COLO829 (cell line): Measurements from ENCODE around the gene FAM111B.
A peak's percentile ranks its signal among the peaks of the same experiment; 100 is the strongest.

ENCODE experiments used
- DNase-seq: peaks from one replicate; pipeline ENCODE4 v3.0.0; 2012; ENCODE audit warnings: low spot score

The FAM111B gene

DNA sequence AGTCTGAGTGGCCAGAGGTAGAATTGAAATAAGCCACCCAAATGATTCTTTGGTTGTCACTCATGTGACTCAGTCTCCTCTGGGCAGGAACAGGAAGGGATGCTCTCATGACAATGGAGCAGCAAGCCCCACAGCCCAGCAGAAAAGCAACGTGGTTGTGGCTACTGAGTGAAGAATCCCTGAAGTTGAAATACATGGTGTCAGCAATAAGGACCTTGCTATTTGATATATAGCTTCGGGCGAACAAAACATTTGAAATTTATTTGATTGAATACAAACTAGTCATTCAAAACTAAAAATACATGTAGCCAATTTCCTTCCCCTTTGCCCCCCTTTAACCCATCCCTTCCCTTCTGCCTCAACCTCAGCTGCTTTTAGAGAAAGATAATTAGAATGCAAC, 50.4 kb downstream of the FAM111B start:
- DNase-seq: no peak

DNA sequence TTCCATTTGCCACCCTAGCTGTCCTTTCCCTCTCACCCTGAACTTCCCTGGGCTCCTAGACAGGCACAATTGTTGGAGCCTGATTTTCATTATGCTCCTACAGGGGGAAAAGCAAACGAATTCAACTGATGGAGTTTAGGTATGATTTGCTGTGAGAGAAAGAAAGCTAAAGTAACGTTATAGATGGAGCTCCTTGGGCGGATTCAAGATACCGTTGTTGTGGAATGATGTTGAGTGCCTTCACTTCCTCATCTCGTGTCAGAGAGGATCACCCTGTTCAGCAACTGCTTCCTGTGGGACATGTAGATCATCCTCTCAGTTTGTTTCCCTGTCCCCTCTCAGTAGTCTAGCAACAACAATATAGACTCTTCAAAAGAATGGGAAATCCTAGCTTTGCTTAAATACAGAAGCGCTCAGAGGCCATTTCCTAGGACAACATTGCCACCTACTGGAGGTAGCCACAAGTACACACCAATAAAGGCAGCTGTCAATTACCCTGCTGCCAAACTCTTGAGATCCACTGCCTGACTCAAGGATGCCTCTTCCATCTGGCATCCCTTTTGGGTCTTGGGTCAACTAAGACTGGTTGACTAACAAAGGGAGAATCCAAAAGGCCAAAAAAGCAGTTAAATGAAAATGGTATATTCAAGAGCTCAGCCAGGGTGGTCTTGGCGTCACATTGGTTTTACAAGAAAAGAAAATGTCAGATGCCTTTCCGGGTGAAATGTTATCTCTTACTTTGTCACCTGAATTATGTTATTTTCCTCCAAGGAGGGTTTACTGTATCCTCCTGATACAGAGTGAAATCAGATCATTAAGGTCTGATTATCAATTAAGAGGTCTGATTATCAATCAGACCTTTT, 51.4 kb downstream of the FAM111B start:
- peak; percentile 86 for DNase-seq

DNA sequence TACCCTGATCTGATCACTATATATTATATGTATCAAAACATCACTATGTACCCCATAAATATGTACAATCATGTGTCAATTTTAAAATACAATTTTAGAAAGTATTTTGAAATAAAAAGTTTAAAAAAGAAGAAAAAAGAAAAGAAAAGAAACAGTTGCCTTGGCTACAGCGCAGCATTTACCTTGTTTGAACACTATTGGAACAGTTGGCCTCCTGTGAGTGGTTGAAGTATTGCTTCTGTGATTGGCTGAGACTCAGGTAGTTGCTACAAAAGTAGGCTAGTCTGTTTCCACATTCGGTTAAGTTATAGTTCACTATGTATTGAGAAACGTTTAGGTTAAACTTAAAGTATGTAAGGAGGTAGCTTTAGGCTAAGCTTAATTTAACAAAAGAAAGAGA, 57.0 kb downstream of the FAM111B start:
- DNase-seq: no peak

DNA sequence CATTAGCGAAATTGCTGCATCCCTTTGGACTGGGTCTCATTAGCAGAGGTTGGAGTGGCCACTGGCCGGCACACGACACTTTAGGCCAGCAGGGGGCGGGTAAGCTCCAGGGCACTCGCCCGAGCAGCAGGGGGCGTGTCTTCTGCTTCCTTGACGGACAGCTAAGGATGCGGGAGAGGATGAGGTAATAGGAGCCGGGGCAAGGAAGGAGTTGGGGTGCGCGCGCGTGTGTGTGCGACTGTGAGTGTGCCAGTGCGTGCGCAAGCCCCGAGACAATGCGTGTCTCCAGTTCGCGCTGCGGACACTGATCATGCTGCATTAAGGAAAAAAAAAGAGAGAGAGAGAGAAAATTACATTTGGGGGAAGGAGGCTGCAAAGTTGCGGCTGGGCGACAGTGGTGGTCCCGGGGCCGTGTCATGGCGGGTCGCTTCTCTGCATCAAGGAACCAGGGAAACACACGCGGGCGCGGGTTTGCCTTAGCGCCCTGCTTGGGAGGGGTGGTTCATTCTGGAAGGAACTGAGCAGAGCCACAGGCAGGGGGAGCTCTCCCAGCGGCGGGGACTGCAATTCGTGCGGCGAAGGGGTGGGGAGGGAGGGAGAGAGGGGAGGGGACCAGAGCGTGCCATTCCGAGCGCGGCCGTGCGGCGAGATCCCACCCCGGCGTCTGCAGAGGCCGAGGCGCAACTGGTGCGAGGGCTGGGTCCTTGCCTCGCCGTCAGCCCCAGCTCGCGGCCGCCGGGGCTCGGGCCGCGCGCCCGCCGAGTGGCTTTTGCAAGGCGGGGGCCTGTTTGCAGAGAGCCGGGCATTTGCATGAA, 64.7 kb downstream of the FAM111B start, which contains the start of gene DTX4:
Gene DTX4, plus strand, starts transcription at position 625 of the 815 bp plus-strand sequence. CDS start 464 bp downstream, outside the sequence.
- DNase-seq: peak; percentile 88

DNA sequence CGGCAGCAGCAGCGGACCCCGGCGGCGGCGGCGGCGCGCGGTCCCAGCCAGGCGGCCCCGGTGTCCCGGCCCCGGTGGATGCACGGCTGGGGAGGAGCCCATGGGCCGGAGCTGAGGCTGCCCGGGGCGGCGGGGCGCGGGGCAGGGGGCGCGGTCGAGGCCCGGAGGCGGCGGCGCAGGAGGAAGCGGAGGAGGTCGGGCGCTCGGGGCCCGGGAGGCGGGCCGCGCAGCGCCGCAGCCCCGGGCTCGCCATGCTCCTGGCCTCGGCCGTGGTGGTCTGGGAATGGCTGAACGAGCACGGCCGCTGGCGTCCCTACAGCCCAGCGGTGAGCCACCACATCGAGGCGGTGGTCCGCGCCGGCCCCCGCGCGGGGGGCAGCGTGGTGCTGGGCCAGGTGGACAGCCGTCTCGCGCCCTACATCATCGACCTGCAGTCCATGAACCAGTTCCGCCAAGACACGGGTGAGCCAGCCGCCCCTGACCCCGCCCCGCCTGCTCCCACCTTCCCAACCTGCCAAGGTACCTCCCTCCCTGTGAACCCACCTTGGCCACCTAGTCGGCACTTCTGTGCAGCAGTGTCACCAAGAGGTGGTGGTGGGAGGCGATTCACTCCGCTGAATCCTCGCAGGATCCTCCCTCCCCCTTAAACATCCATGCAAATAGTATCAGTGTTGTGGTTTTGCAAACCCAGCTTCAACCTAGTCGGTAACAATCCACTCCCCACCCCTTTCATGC, 65.5 kb downstream of the FAM111B start:
- no peak for DNase-seq

DNA sequence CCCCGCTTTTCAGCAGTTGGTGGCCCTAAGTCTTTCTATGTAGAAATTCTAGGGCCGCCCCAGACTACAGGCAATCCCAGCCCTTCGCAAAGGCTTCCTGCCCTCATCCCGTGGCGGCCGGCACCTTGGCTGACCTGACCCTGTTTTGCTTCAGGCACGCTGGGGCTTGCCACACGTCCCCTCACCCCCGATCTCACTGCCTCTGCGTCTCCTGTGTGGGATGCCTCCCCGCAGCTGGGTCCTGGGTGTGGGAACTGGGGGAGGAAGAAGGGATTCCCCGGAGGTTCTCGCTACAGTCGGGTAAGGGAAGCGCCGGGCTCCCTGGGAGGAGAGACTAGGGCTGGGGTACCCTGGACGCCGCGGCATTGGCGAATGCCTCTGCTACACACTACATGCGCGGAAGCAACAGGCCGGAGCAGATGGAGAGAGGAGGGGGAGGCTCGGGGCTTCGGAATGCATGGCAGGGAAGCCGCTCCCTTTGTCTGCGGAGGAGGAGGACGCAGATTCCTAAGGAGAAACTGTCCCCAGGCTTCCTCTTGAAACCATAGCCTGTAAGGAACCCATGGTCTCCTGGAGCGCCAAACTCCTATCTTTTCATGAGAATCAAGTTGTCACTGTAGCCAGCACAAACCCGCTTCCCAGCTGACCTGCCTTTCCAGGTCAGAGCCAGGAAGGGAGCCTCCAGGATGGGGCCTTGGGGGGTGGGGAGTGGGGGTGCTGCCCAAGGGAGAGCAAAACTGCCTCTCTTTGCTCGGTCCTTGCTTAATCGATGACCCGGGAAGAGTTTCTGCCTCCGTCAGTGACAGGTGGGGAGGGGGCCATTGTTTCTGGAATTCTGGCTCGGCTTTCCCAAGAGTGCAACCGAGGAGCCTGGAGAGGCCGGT, 66.3 kb downstream of the FAM111B start:
- DNase-seq: no peak

DNA sequence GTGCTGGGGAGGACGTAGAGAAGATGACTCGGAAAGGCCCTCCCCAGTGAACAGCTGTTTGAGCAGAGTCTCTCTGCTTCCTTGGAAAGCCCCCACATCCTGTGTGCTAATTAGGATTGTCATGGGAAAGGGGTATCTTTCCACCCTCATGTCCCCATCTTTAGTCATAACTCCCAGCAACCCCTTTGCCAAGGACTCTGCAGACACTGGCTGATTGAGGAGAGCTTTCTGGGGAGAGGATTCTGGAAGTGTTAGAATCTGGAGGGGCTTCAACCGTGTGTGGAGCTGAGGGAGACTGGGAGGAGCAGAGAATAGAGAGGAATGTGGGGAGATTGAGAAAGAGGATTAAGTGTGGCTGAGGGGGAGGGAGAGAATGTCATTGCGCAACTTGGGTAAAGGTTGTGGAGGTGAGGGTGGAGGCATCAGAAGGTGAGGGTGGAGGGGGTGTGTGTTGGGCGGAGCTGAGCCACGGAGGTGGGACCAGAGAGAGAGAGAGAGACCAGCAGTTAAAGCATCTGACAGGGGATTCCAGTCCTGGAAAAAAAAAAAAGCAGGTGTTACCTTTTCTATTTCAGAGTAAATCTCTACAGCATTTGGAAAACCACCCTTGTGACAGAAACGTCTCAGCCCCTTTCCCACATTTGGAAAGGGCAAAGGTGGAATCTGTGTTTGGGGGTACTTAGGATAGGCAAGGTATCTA, 67.1 kb downstream of the FAM111B start:
- DNase-seq: no peak

DNA sequence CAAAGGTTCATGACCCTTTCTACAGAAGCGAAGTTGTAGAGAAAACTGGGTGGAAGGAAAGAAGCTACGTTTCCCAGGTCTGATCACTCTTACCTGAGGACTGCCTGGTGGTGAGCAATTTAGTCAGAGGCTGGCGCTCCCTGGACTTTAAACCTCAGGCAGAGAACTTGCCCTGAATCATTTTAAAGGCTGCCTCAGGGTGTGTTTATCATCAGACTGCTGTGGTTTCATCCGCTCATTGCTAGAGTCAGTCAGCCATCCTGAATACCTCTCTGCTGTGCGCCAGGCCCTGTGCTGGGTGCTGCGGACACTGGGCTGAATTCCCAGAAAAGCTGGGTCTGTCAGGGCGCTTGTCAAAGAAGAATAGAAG, 67.6 kb downstream of the FAM111B start:
- DNase-seq: no peak

DNA sequence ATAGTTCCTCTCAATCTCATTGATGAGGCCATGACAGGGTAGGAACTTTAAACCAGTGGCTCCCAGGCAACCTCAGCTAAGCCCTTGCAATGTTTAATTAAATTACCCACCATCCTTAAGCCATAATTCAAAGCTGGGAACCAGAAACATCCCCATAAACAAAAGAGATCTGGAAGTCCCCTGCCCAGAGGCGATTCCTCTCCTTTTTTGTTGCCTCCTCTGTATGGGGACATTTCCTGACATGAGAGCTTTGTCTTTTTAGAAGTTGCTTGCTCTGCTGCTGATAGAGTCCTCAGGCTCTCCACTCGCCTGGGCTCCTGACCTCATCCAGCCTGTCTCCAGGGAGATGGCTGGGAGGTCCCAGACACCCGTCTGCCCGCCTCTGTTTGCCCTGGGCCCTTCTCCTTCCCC, 68.1 kb downstream of the FAM111B start:
- no peak for DNase-seq

DNA sequence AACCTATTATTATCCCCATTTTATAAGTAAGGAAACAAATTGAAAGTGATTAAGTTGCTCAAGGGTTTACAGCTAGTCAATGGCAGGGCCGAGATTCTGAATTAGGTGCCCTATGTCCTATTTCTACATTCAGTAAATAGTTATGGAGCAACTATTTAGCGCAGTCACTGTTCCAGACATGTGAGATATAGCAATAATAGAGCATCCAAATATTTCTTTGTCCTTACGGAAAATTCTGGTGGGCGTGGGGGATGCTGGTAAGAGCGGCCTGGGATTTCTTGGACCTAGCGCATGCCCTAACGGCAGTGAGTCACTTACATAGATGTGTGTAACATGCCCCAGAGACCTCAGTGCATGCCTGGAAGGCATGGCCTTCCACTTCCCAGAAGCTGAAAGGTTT, 69.3 kb downstream of the FAM111B start:
- DNase-seq: no peak
